ENCODE measurements around the gene ATG5.

Gene ATG5

DNA sequence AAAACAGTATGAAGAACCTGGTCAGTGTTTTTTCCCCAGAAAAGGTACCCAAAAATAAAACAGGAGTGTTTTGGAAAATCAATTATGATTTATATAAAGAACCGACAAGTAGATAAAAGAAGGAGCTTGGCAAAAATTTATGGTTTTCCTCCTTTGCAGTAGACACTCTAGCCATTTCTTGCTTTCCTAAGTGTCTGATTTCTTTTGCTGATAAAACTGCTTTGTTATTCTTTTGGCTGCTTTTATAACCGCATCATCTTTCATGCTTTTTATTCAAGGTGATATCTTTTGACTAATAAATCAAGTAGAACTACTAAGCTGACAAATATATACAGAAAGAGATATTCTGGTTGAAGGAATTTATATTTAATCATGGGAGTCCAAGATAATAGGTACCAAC is 16.6 kb downstream of the ATG5 start (continued):
- TF ChIP-seq ZNF843 (tag by site-specific recombination; IDR thresholded peaks at IDR 0.05) (peak; percentile 81), ZNF169 (tag by site-specific recombination; IDR thresholded peaks at IDR 0.05) (no peak), ZNF837 (tag by site-specific recombination; IDR thresholded peaks at IDR 0.05) (no peak), KLF1 (tag by site-specific recombination; IDR thresholded peaks at IDR 0.05) (no peak), ZNF544 (tag by site-specific recombination; IDR thresholded peaks at IDR 0.05) (no peak), SP3 (tag by site-specific recombination; IDR thresholded peaks at IDR 0.05) (no peak), ZBTB17 (tag by site-specific recombination; IDR thresholded peaks at IDR 0.05) (no peak), ZIC2 (tag by site-specific recombination; IDR thresholded peaks at IDR 0.05) (no peak), OSR2 (tag by site-specific recombination; IDR thresholded peaks at IDR 0.05) (peak; percentile 58), ZFP41 (tag by site-specific recombination; IDR thresholded peaks at IDR 0.05; ENCODE audit: borderline replicate concordance) (no peak), ZNF76 (tag by site-specific recombination; IDR thresholded peaks at IDR 0.05; ENCODE audit: borderline replicate concordance, low read depth) (no peak), ZNF48 (tag by site-specific recombination; IDR thresholded peaks at IDR 0.05) (no peak), ZNF621 (tag by site-specific recombination; IDR thresholded peaks at IDR 0.05) (no peak), FEZF1 (tag by site-specific recombination; IDR thresholded peaks at IDR 0.05) (peak; percentile 79), SALL2 (tag by site-specific recombination; IDR thresholded peaks at IDR 0.05; ENCODE audit: borderline replicate concordance) (no peak), ZNF354C (tag by site-specific recombination; IDR thresholded peaks at IDR 0.05; ENCODE audit: borderline replicate concordance, low read depth) (no peak), ZSCAN5A (tag by site-specific recombination; IDR thresholded peaks at IDR 0.05) (no peak), PATZ1 (tag by site-specific recombination; IDR thresholded peaks at IDR 0.05) (no peak), ZNF510 (tag by site-specific recombination; IDR thresholded peaks at IDR 0.05; ENCODE audit: insufficient replicate concordance) (no peak), ZNF792 (tag by site-specific recombination; IDR thresholded peaks at IDR 0.05) (no peak), ZNF549 (tag by site-specific recombination; IDR thresholded peaks at IDR 0.05) (no peak), PRDM6 (tag by site-specific recombination; IDR thresholded peaks at IDR 0.05) (peak; percentile 77), SP2 (tag by site-specific recombination; IDR thresholded peaks at IDR 0.05) (no peak), KLF9 (tag by site-specific recombination; IDR thresholded peaks at IDR 0.05; ENCODE audit: low read depth) (no peak)
- TF ChIP-seq, protein P1, sequence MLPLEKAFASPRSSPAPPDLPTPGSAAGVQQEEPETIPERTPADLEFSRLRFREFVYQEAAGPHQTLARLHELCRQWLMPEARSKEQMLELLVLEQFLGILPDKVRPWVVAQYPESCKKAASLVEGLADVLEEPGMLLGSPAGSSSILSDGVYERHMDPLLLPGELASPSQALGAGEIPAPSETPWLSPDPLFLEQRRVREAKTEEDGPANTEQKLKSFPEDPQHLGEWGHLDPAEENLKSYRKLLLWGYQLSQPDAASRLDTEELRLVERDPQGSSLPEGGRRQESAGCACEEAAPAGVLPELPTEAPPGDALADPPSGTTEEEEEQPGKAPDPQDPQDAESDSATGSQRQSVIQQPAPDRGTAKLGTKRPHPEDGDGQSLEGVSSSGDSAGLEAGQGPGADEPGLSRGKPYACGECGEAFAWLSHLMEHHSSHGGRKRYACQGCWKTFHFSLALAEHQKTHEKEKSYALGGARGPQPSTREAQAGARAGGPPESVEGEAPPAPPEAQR (tag by site-specific recombination; IDR thresholded peaks at IDR 0.05): no peak
- TF ChIP-seq, protein P2, sequence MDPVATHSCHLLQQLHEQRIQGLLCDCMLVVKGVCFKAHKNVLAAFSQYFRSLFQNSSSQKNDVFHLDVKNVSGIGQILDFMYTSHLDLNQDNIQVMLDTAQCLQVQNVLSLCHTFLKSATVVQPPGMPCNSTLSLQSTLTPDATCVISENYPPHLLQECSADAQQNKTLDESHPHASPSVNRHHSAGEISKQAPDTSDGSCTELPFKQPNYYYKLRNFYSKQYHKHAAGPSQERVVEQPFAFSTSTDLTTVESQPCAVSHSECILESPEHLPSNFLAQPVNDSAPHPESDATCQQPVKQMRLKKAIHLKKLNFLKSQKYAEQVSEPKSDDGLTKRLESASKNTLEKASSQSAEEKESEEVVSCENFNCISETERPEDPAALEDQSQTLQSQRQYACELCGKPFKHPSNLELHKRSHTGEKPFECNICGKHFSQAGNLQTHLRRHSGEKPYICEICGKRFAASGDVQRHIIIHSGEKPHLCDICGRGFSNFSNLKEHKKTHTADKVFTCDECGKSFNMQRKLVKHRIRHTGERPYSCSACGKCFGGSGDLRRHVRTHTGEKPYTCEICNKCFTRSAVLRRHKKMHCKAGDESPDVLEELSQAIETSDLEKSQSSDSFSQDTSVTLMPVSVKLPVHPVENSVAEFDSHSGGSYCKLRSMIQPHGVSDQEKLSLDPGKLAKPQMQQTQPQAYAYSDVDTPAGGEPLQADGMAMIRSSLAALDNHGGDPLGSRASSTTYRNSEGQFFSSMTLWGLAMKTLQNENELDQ (tag by site-specific recombination; IDR thresholded peaks at IDR 0.05; ENCODE audit: low read depth): no peak
- TF ChIP-seq, protein P3, sequence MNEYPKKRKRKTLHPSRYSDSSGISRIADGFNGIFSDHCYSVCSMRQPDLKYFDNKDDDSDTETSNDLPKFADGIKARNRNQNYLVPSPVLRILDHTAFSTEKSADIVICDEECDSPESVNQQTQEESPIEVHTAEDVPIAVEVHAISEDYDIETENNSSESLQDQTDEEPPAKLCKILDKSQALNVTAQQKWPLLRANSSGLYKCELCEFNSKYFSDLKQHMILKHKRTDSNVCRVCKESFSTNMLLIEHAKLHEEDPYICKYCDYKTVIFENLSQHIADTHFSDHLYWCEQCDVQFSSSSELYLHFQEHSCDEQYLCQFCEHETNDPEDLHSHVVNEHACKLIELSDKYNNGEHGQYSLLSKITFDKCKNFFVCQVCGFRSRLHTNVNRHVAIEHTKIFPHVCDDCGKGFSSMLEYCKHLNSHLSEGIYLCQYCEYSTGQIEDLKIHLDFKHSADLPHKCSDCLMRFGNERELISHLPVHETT (tag by site-specific recombination; IDR thresholded peaks at IDR 0.05): no peak

All from HEK293 (cell line).